ENCODE data around the gene BICDL1.
"Not testable (repeated sequence)": the region's sequence is repeated elsewhere in the genome, so short reads cannot be mapped to it uniquely, and the experiment has no call there.

The BICDL1 gene

GRCh38 chr12:119988472-119989360 is at the start of gene BICDL1:
TSS of gene BICDL1 (plus strand) at chr12:119989236. CDS start at chr12:119989869, 633 bp downstream.
- peak; percentile 91 to 99 for DNase-seq (ENCODE audit: low read depth in 1 of 2, low spot score in 1 of 2)

GRCh38 chr12:119940897-119941296 is 48.1 kb upstream of the BICDL1 start:
- DNase-seq (ENCODE audit: low read depth in 1 of 2, low spot score in 1 of 2) = no peak

GRCh38 chr12:119942386-119942785 is 46.6 kb upstream of the BICDL1 start:
- no peak for DNase-seq (ENCODE audit: low read depth in 1 of 2, low spot score in 1 of 2)

GRCh38 chr12:119946213-119946612 is 42.8 kb upstream of the BICDL1 start:
- DNase-seq (ENCODE audit: low read depth in 1 of 2, low spot score in 1 of 2) = no peak

- DNase-seq (ENCODE audit: low read depth in 1 of 2, low spot score in 1 of 2) = no peak
Observed at GRCh38 chr12:119949145-119949544, 39.9 kb upstream of the BICDL1 start.

GRCh38 chr12:119949594-119949993 is 39.4 kb upstream of the BICDL1 start:
- no peak for DNase-seq (ENCODE audit: low read depth in 1 of 2, low spot score in 1 of 2)

GRCh38 chr12:119956047-119956446 is 33.0 kb upstream of the BICDL1 start:
- DNase-seq (ENCODE audit: low read depth in 1 of 2, low spot score in 1 of 2) = no peak

GRCh38 chr12:119957135-119957534 is 31.9 kb upstream of the BICDL1 start:
- no peak for DNase-seq (ENCODE audit: low read depth in 1 of 2, low spot score in 1 of 2)

- DNase-seq (ENCODE audit: low read depth in 1 of 2, low spot score in 1 of 2) = no peak
Observed at GRCh38 chr12:119959435-119959834, 29.6 kb upstream of the BICDL1 start.

- DNase-seq (ENCODE audit: low read depth in 1 of 2, low spot score in 1 of 2) = no peak
Observed at GRCh38 chr12:119964123-119964522, 24.9 kb upstream of the BICDL1 start.

GRCh38 chr12:119964929-119965328 is 24.1 kb upstream of the BICDL1 start:
- no peak for DNase-seq (ENCODE audit: low read depth in 1 of 2, low spot score in 1 of 2)

GRCh38 chr12:119980242-119980641 is 8.8 kb upstream of the BICDL1 start:
- DNase-seq (ENCODE audit: low read depth in 1 of 2, low spot score in 1 of 2) = no peak

GRCh38 chr12:119980702-119981101 is 8.3 kb upstream of the BICDL1 start:
- not testable (repeated sequence) for DNase-seq (ENCODE audit: low read depth in 1 of 2, low spot score in 1 of 2)

- peak in 1 of 2 donors; percentile 29 for DNase-seq (ENCODE audit: low read depth in 1 of 2, low spot score in 1 of 2)
Observed at GRCh38 chr12:119989361-119989730, 310 bp downstream of the BICDL1 start.

GRCh38 chr12:119989731-119990381 is 820 bp downstream of the BICDL1 start:
- peak; percentile 37 to 56 for DNase-seq (ENCODE audit: low read depth in 1 of 2, low spot score in 1 of 2)

GRCh38 chr12:119990382-119990874 is 1.4 kb downstream of the BICDL1 start:
- DNase-seq (ENCODE audit: low read depth in 1 of 2, low spot score in 1 of 2) = no peak

GRCh38 chr12:119992129-119992705 is 3.2 kb downstream of the BICDL1 start:
- DNase-seq (ENCODE audit: low read depth in 1 of 2, low spot score in 1 of 2) = no peak

- DNase-seq (ENCODE audit: low read depth in 1 of 2, low spot score in 1 of 2) = no peak
Observed at GRCh38 chr12:119994892-119995658, 6.0 kb downstream of the BICDL1 start.

GRCh38 chr12:119996417-119996816 is 7.4 kb downstream of the BICDL1 start:
- no peak for DNase-seq (ENCODE audit: low read depth in 1 of 2, low spot score in 1 of 2)

GRCh38 chr12:119998471-119999245 is 9.6 kb downstream of the BICDL1 start:
- DNase-seq (ENCODE audit: low read depth in 1 of 2, low spot score in 1 of 2) = no peak
